Prostate gland (tissue), 2 donors: Measurements from ENCODE around the gene CCDC70.

ENCODE experiments used
- POLR2AphosphoS5 ChIP-seq: sonication (generic); formaldehyde crosslinking; IDR thresholded peaks from one replicate; pipeline ENCODE4 v1.6.1; 2017; ENCODE audit warnings: antibody characterized with exemption
- TF ChIP-seq, protein P1 (sequence below), 4 experiments: fragments of 200-600 bp in 2 of 4; fragments of 450-650 bp in 2 of 4; sonication (generic) in 2 of 4; IDR thresholded peaks; 1 replicate in 3 of 4; 2 replicates in 1 of 4; pipeline ENCODE4 v1.5.1; 2016 to 2019; ENCODE audit warnings: antibody characterized with exemption in 4 of 4, mild to moderate bottlenecking in 2 of 4, moderate library complexity in 2 of 4

DNA sequence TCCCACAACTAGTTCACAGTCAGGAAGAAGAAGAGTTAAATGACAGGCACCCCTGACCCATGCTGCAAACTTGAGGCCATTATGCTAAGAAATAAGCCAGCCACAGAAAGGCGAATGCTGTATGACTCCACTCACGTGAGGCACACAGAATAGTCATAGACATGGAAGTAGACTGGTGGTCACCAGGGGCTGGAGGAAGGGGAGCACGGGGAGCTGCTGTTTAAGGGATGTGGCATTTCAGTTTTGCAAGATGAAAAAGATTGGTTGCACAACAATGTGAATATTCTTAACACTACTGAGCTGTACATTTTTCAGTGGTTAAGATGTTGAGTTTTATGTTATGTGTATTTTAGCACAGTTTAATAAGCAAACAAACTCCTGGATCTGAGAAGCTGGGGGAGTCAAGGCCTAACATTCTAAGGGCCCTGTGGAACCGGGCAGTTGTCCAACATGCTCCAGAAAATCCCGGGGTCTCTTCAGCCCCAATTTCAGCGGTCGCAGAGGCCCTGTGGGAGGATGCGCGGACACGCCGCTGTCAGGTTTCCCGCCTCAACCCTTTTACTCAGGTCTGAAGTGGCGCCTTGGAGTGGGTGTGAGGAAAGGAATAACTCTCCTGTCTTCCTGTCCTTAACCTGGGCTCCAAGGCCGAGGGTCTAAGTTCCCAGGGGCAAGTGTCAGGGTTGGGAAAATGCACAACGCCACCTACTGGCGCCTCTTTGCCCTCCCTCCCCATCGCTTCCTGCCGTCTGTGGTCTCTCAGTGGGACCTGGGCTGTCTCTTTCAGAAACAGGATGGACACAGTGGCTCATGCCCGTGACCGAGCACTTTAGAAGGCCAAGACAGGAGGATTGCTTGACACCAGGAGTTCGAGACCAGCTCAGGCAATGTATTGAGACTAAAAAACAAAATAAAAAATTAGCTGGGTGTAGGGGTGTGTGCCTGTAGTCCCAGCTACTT lies 12.3 kb upstream of the CCDC70 start:
- TF ChIP-seq, protein P1, sequence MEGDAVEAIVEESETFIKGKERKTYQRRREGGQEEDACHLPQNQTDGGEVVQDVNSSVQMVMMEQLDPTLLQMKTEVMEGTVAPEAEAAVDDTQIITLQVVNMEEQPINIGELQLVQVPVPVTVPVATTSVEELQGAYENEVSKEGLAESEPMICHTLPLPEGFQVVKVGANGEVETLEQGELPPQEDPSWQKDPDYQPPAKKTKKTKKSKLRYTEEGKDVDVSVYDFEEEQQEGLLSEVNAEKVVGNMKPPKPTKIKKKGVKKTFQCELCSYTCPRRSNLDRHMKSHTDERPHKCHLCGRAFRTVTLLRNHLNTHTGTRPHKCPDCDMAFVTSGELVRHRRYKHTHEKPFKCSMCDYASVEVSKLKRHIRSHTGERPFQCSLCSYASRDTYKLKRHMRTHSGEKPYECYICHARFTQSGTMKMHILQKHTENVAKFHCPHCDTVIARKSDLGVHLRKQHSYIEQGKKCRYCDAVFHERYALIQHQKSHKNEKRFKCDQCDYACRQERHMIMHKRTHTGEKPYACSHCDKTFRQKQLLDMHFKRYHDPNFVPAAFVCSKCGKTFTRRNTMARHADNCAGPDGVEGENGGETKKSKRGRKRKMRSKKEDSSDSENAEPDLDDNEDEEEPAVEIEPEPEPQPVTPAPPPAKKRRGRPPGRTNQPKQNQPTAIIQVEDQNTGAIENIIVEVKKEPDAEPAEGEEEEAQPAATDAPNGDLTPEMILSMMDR (IDR thresholded peaks at IDR 0.05), result no peak
- no peak for TF ChIP-seq POLR2AphosphoS5
